GM21423 (cell line): ENCODE measurements around the gene BDH2.

Experiments used
- ATAC-seq: cut with Tn5 transposase; IDR thresholded peaks from one replicate; pipeline ENCODE4 v1.9.1; 2021; ENCODE audit warnings: mild to moderate bottlenecking, moderate library complexity; ENCODE audit not compliant: unreplicated experiment

Gene BDH2

DNA sequence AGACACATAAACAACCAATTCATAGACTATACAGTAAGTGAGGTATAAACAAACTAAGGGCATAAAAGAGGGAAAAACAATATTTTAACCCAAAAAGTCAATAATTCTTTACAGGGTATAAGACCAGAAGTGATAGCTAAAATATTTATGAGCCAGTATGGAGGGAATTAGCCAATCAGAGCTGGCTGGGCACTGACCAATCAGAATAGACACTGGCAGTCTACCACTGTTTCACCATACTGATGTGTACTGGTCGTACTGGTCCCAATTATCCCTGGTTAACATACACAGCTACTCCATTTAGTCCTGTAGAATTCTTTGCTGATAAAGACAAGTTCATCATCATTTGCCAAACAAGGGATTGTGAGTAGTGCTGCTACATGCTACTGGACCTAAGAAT lies 70.3 kb downstream of the BDH2 start:
- ATAC-seq: no peak
